ENCODE results near the gene ZBTB16.

Gene ZBTB16

DNA sequence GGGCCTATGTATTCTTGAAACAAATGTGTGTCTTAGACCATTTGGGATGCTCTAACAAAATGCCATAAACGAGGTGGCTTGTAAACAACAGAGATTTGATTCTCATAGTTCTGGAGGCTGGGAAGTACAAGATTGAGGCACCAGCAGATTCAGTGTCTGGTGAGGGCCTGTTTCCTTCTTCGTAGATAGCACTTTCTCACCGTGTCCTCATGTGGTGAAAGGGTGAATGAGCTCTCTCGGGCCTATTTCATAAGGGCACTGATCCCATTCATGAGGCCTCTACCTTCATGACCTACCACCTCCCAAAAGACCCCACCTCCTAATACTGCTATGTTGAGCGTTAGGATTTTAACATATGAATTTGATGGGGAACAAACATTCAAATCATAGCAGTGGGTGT lies 230.3 kb downstream of the ZBTB16 start:
- DNase-seq, result no peak

DNA sequence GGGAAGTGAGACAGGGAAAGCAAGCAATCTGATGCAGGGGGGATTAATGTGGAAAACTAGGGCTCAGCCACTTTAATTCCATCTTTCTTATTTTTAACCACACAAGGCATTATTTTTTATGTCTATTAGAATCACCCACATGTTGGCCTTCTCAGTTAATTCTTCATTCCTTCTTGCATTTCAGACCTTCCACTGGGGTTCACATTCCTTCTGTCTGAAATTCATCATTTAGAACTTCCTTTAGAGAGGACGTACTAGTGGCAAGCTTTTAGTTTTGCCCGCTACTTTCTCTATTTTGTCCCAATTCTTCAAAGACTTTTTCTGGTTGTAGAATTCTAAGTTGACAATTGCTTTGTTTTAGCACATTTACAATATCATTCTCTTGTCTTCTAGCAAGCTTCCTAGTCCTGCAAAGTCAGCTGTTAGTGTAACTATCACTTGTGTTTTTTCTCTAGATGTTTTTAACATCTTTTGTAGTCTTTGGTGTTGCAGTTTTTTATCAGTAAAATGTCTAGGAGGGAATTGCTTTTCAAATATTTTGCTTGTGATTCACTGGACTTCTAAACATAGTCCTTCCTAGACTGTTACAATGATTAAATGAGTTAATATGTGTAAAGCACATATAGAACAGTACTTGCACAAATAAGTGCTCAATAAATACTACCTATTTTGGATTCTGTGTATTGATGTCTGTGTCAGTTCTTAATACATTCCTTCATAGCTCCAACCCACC lies 231.2 kb downstream of the ZBTB16 start:
- DNase-seq, result no peak

DNA sequence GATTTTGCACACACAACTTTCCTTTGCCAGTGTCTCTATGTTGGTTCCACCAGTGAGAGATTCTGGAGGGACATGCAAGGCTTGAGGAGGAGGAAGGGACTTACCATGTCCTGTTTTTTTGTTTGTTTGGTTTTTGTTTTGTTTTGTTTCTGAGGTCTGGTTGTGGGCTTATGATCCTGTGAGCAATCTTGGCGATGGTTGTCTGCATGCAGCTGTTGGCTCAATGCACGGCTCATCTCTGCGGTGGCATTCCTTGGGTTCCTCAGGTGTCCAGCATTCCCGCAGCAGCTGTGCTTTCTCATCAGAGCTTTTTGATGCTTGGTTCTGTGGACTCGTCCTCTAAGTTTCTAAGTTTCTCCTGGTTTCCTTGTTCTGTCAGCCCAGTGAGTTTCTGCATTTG lies 231.9 kb downstream of the ZBTB16 start:
- DNase-seq, result no peak

DNA sequence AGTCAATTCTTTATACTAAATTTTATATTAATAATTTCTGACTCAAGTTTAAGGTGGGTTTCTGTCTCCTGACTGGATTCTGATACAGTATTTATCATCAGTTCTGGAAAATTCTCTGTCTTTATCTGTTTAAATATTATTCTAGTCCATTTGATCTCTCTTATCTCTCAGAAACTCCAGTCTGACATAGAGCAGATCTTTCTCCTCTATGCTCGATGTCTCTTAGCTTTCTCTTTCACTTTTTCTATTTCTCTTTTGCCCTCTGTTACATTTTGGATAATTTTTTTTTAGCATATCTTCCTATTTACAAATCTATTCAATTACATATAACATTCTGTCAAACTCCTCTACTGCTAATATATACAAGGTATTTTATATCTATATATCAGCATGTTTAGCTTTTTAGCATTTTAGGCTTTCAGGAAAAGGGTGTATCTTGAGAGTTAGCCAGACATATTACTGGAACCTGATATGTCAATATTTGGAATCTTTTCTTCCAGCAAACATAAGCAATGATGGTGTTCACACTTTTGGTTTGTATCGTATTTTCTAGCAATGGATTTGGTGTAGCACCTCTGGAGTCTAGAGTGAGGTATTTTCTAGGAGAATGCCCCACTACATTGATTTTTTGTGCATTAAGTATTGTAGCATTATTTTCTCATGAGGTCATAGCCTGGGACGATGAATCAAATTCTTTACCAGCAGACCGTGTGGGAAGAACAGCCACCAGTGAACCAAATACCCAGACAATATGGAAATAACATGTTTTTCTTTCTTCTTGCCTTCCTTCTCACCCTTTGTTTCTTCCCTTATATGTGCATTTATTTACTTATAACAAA lies 232.6 kb downstream of the ZBTB16 start:
- DNase-seq, result no peak

DNA sequence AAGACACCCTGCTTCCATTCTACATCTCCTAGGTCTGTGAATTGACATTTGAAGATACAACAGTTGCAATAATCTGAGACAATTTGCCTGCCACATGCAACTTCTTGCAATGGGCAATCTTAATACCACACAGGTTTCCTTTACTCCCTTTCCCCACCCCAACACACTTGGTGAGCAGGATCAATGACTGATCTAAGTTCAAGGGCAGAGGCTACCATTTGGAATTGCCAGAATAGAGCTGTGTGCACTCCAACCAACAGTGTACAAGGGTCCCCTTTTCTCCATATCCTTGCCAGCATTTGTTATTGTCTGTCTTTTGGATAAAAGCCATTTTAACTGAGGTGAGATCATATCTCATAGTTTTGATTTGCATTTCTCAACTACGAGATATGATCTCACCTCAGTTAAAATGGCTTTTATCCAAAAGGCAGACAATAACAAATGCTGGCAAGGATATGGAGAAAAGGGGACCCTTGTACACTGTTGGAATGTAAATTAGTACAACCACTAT lies 233.7 kb downstream of the ZBTB16 start:
- no peak for DNase-seq

DNA sequence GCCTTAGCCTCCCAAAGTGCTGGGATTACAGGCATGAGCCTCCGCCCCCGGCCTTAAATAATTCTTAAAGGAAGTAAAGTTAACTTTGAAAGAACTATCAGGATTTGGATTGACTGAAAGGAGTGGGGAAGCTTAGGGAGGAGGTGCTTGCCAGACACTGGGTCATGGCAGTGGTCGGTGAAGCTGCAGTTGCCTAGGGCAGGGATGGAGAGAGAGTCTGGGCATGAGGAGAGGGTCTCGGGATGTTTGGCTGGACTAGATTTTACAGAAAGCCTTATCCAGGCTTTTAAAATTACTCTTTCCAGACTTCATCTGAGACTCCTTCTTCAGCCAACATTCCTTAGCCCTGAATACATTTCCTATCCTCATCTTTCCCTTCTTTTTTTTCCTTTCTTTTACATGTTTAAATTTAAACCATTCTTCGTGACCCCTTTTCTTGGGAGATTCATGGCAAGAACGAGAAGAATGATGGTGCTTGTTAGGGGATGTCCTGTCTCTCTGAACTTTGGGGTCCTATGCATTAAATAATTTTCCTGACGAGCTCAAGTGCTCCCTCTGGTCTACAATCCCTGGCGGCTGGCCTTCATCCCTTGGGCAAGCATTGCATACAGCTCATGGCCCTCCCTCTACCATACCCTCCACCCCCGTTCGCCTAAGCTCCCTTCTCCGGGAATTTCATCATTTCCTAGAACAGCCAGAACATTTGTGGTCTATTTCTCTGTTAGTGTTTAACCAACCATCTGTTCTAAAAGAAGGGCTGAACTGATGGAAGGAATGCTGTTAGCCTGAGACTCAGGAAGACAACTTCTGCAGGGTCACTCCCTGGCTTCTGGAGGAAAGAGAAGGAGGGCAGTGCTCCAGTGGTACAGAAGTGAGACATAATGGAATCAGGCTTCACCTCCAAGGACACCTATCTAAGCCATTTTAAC lies 236.4 kb downstream of the ZBTB16 start, which contains the start of gene NNMT:
Gene NNMT (plus strand): TSS at position 724 of the 929 bp plus-strand sequence. CDS start 158 bp downstream, at position 882.
- no peak for DNase-seq

DNA sequence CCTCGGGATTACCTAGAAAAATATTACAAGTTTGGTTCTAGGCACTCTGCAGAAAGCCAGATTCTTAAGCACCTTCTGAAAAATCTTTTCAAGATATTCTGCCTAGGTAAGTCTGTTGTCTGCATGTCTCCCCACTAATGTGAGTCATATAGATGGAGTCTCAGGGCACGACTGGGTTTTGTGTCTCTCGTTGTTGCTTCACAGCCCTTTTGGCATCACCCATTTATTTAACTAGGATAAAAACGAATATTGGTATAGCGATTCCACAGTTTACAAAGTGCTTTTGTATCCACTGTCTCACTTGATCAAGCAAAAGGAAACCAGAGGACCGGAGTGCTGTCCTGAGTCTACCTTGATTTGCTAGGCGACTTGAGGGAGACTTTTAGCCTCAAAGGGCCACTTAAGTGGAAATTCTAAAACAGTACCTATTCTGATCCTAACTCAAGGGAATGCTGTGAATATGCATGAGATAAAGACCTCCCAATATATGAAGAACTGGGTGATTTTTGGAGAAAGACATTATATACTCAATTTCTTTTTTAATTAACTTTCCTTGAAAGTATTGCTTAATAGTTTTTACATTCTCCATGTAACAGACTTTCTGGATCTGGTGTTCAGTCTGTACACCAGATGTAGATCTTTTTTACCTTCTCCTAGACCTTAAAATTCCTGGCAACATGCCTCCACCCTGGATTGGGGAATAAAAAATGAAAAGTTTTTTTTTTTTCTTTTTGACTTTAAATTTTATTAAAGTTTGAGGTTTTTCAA lies 237.3 kb downstream of the ZBTB16 start:
- DNase-seq, result no peak

DNA sequence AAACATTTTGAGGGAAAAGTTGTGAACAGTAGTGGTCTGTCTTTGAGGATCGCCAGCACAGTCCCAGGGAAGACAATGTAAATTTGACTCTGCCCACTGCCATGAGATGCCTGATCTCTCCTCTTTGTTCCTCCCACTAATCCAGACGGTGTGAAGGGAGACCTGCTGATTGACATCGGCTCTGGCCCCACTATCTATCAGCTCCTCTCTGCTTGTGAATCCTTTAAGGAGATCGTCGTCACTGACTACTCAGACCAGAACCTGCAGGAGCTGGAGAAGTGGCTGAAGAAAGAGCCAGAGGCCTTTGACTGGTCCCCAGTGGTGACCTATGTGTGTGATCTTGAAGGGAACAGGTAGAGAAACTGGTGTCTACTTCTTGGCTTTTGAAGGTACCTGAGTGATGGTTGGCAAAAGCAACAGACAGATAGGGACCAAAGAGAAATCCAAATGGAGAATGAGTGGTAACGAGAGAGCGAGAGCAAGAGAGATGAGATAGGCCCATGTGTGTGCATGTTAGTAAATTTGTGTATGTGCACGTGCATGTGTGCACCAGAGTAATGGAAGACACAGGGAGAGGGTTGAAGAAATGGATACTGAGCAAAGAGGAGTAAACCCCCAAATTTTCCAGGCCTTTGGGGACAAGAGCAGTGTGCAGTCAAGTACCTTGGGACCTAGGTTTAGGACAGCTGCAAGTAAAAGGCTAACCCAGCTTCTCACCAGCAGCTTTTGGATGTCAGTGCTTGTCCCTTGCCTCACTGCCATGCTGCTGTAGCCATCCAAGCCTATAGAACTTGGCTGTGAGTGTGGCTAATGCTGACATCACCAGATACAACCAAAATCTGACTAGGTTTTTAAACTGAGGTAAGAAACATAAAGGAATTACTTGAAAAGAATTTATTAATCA lies 238.5 kb downstream of the ZBTB16 start:
- DNase-seq, result no peak

DNA sequence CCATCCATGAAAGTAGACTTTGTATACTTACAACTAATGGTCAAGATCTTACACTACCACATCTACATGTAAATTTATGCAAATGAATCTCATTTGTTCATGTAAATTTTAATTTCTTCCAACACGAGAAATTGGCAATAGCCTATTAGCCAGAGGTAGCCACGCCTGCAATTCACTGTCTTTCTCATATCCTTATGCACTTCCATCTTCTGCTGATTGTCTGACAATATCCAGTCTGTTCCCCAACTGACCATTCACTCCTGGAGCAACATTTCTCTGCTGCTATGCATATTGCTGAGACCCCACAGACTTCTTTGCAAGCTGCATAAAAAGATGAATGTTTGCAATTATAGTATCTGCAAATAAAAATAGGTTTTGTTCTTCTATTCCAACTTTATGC lies 239.2 kb downstream of the ZBTB16 start:
- DNase-seq, result no peak
